ENCODE results near the gene CLEC3B.
"Not testable (repeated sequence)": the region's sequence is repeated elsewhere in the genome, so short reads cannot be mapped to it uniquely, and the experiment has no call there.

Gene CLEC3B

GRCh38 chr3:45066109-45066801 is 40.2 kb downstream of the CLEC3B start:
- no peak for DNase-seq (ENCODE audit: low read depth)

- DNase-seq (ENCODE audit: low read depth) = no peak
Observed at GRCh38 chr3:45067486-45067885, 41.4 kb downstream of the CLEC3B start.

GRCh38 chr3:45067941-45068340 is 41.8 kb downstream of the CLEC3B start:
- DNase-seq (ENCODE audit: low read depth) = no peak

- no peak for DNase-seq (ENCODE audit: low read depth)
Observed at GRCh38 chr3:45071075-45071474, 45.0 kb downstream of the CLEC3B start.

GRCh38 chr3:45075821-45076625 is 49.9 kb downstream of the CLEC3B start:
- no peak for DNase-seq (ENCODE audit: low read depth)

GRCh38 chr3:45078256-45078655 is 52.2 kb downstream of the CLEC3B start:
- DNase-seq (ENCODE audit: low read depth) = not testable (repeated sequence)

GRCh38 chr3:45078910-45079522 is 52.9 kb downstream of the CLEC3B start:
- DNase-seq (ENCODE audit: low read depth) = no peak

GRCh38 chr3:45079715-45080114 is 53.6 kb downstream of the CLEC3B start:
- no peak for DNase-seq (ENCODE audit: low read depth)

GRCh38 chr3:45080824-45081223 is 54.7 kb downstream of the CLEC3B start:
- no peak for DNase-seq (ENCODE audit: low read depth)

GRCh38 chr3:45081506-45082141 is 55.5 kb downstream of the CLEC3B start:
- no peak for DNase-seq (ENCODE audit: low read depth)

GRCh38 chr3:45082142-45082538 is 56.0 kb downstream of the CLEC3B start:
- DNase-seq (ENCODE audit: low read depth) = peak; percentile 55

GRCh38 chr3:45083023-45083422 is 56.9 kb downstream of the CLEC3B start:
- no peak for DNase-seq (ENCODE audit: low read depth)

GRCh38 chr3:45084361-45084760 is 58.3 kb downstream of the CLEC3B start:
- no peak for DNase-seq (ENCODE audit: low read depth)

- DNase-seq (ENCODE audit: low read depth) = peak; percentile 86
Observed at GRCh38 chr3:45084820-45085816, 59.0 kb downstream of the CLEC3B start.

All from GM04504 (cell line).